GM12878 (cell line): ENCODE results near the gene C1S. TPM values are rescaled to one million over a fixed set of nuclear protein-coding genes. Genes with fewer than 3 reads are reported as not detected.

Experiments
- ATAC-seq: fragments of 200-7000 bp; cut with Tn5 transposase; 3 replicates; pipeline ENCODE4 v1.9.1; 2020; ENCODE audit warnings: mild to moderate bottlenecking, moderate library complexity
- BruUV-seq: library from RNA; stranded (reverse); fragments of 400-500 nt; replicated peaks from 2 replicates; lab custom pipeline; 2021; lab: Mats Ljungman, UMichigan
- CTCF ChIA-PET: fragments of 300-600 bp; sonication (Branson Sonifier 250); formaldehyde crosslinking; extraction: SDS; loops from one replicate; lab custom pipeline; 2021; ENCODE audit warnings: inconsistent platforms; lab: Yijun Ruan, JAX
- POLR2A ChIA-PET: fragments of 350-600 bp; formaldehyde crosslinking; extraction: SDS; loops from one replicate; lab custom pipeline; 2021; ENCODE audit warnings: inconsistent platforms; lab: Charles Lee
- RAD21 ChIA-PET: fragments of 300-600 bp; sonication (Branson Sonifier 250); formaldehyde crosslinking; loops from one replicate; lab custom pipeline; 2023; ENCODE audit warnings: antibody characterized with exemption; ENCODE audit not compliant: unreplicated experiment; lab: Charles Lee
- SMC1A ChIA-PET: fragments of 300-600 bp; sonication (Branson Sonifier 250); formaldehyde crosslinking; loops from one replicate; lab custom pipeline; 2023; ENCODE audit not compliant: unreplicated experiment, uncharacterized antibody; lab: Charles Lee
- DNase-seq: peaks from one replicate; pipeline ENCODE4 v3.0.0-alpha.2; 2011; ENCODE audit warnings: low read depth, low spot score
- FAIRE-seq: peaks from 3 replicates; lab custom pipeline; 2011; peaks lifted over from hg19 to GRCh38; lab: Jason Lieb, UNC
- H2AFZ ChIP-seq: 2 replicates; pipeline ENCODE4 v1.6.0; 2011; ENCODE audit warnings: low read depth, low read length, control low read depth; ENCODE audit not compliant: control insufficient read depth
- H3K27ac ChIP-seq: 2 replicates; pipeline ENCODE4 v1.5.1; 2011; ENCODE audit warnings: control low read depth; ENCODE audit not compliant: control insufficient read depth, insufficient read depth
- H3K27me3 ChIP-seq, 2 experiments: replicated peaks in 1 of 2; 2 replicates each; pipeline versions ENCODE4 v1.6.0 to v1.6.1; 2011; ENCODE audit warnings: low read length in 1 of 2; ENCODE audit not compliant: control insufficient read depth in 2 of 2, insufficient read depth in 2 of 2
- H3K36me3 ChIP-seq, 2 experiments: 2 replicates each; pipeline ENCODE4 v1.5.1; 2011; ENCODE audit warnings: low read length in 1 of 2; ENCODE audit not compliant: control insufficient read depth in 2 of 2, insufficient read depth in 2 of 2
- H3K4me1 ChIP-seq: 2 replicates; pipeline ENCODE4 v1.6.1; 2011; ENCODE audit warnings: mild to moderate bottlenecking, low read length, moderate library complexity, mixed read lengths; ENCODE audit not compliant: control insufficient read depth, insufficient read depth
- H3K4me2 ChIP-seq: 2 replicates; pipeline ENCODE4 v1.6.0; 2011; ENCODE audit warnings: control low read depth; ENCODE audit not compliant: control insufficient read depth, insufficient read depth
- H3K4me3 ChIP-seq: fragments of 200-600 bp; sonication (generic); 2 replicates; pipeline ENCODE4 v1.5.1; 2016
- H3K79me2 ChIP-seq: 2 replicates; pipeline ENCODE4 v1.6.0; 2011; ENCODE audit warnings: low read length; ENCODE audit not compliant: control insufficient read depth, insufficient read depth
- H3K9ac ChIP-seq: 2 replicates; pipeline ENCODE4 v1.8.0; 2011; ENCODE audit warnings: low read length, control low read depth, mixed read lengths; ENCODE audit not compliant: control insufficient read depth, insufficient read depth
- H3K9me3 ChIP-seq: replicated peaks from 3 replicates; pipeline ENCODE4 v1.5.1; 2011; ENCODE audit warnings: mild to moderate bottlenecking, low read length; ENCODE audit not compliant: control insufficient read depth, insufficient read depth
- H4K20me1 ChIP-seq: 2 replicates; pipeline ENCODE4 v1.6.0; 2011; ENCODE audit not compliant: control insufficient read depth, insufficient read depth
- ASH2L ChIP-seq: fragments of 300-600, 200-600 bp; sonication (generic); IDR thresholded peaks from 2 replicates; pipeline ENCODE4 v1.6.1; 2017; ENCODE audit warnings: low read depth, mild to moderate bottlenecking, borderline replicate concordance
- CBX3 ChIP-seq: fragments of 200-600 bp; sonication (generic); IDR thresholded peaks from 2 replicates; pipeline ENCODE4 v1.6.1; 2016; ENCODE audit warnings: low read depth, borderline replicate concordance
- EP300 ChIP-seq, 2 experiments: fragments of 150-350 bp in 1 of 2; IDR thresholded peaks; 2 replicates each; pipeline ENCODE4 v1.6.1; 2011 to 2012; ENCODE audit warnings: low read depth in 2 of 2, low read length in 2 of 2, borderline replicate concordance in 1 of 2, improper control_type of control experiment in 1 of 2, inconsistent platforms in 1 of 2; ENCODE audit not compliant: control insufficient read depth in 1 of 2
- MTA3 ChIP-seq: IDR thresholded peaks from 2 replicates; pipeline ENCODE4 v1.6.1; 2012; ENCODE audit warnings: low read length, inconsistent platforms, borderline replicate concordance
- NFXL1 ChIP-seq: fragments of 450-650 bp; IDR thresholded peaks from 2 replicates; pipeline ENCODE4 v1.6.1; 2017; ENCODE audit warnings: antibody characterized with exemption, mild to moderate bottlenecking, borderline replicate concordance
- POU2F2 ChIP-seq: IDR thresholded peaks from 3 replicates; pipeline ENCODE4 v1.6.1; 2011; ENCODE audit warnings: low read depth, mild to moderate bottlenecking, low read length, borderline replicate concordance
- RELA ChIP-seq: fragments of 450-650 bp; IDR thresholded peaks from 2 replicates; pipeline ENCODE4 v1.8.0; 2014; ENCODE audit warnings: borderline replicate concordance; ENCODE audit not compliant: partially characterized antibody
- RFX5 ChIP-seq: IDR thresholded peaks from 2 replicates; pipeline ENCODE4 v1.6.1; 2011; ENCODE audit warnings: low read depth, low read length, improper control_type of control experiment
- SIX5 ChIP-seq: IDR thresholded peaks from 2 replicates; pipeline ENCODE4 v1.6.1; 2011; ENCODE audit warnings: mild to moderate bottlenecking, low read depth, low read length, moderate library complexity; ENCODE audit not compliant: severe bottlenecking
- SUZ12 ChIP-seq: fragments of 200-600 bp; sonication (generic); IDR thresholded peaks from one replicate; pipeline ENCODE4 v1.6.1; 2018; ENCODE audit warnings: antibody characterized with exemption, mild to moderate bottlenecking; ENCODE audit not compliant: unreplicated experiment
- ZNF384 ChIP-seq: IDR thresholded peaks from 2 replicates; pipeline ENCODE4 v1.6.1; 2012; ENCODE audit warnings: low read depth, mild to moderate bottlenecking, low read length, improper control_type of control experiment, borderline replicate concordance
- ZZZ3 ChIP-seq: IDR thresholded peaks from 2 replicates; pipeline ENCODE4 v1.6.1; 2011; ENCODE audit warnings: low read depth; ENCODE audit not compliant: control insufficient read depth, insufficient read length
- WGBS: methylation state at CpG from one replicate; pipeline ENCODE4 v1.1.6; 2016; ENCODE audit warnings: low lambda C conversion rate; ENCODE audit not compliant: insufficient replicate concordance, insufficient coverage; ENCODE audit errors: missing lambda C conversion rate; 5-methylcytosine and 5-hydroxymethylcytosine counted together
- in situ Hi-C: fragments of 300-500 bp; cut with MboI; formaldehyde crosslinking; loops from 9 replicates; pipeline ENCODE4 v1.14.3; 2018; ENCODE audit warnings: mixed read lengths
- intact Hi-C: fragments of 100-400 bp; cut with micrococcal nuclease; formaldehyde crosslinking; loops from one replicate; pipeline ENCODE4 v1.14.2; 2022; ENCODE audit not compliant: unreplicated experiment
- polyA plus RNA-seq, 11 experiments: library from polyadenylated mRNA; depleted of rRNA in 4 of 11; unstranded in 6 of 11; stranded (reverse) in 5 of 11; fragments of >200 nt; fragmentation: Nextera tagmentation in 4 of 11; fragmentation: Illumina TruSeq in 1 of 11; extraction: Ambion mirVana in 4 of 11; extraction: Trizol in 1 of 11; gene quantifications; 1 replicate in 1 of 11; 2 replicates in 10 of 11; pipeline versions ENCODE4 v1.2.1 to v1.2.3, GENCODE V29; 2011 to 2016; ENCODE audit warnings: inconsistent platforms in 2 of 11, missing spikeins in 2 of 11, low read depth in 1 of 11
- total RNA-seq, 4 experiments: library from RNA; depleted of rRNA in 3 of 4; stranded (reverse); fragments of >200 nt in 3 of 4; fragmentation: Illumina TruSeq in 1 of 4; extraction: Trizol in 1 of 4; gene quantifications; 2 replicates each; pipeline versions ENCODE4 v1.2.1 to v1.2.3, GENCODE V29; 2013 to 2021
- TF ChIP-seq, protein P1 (sequence below): fragments of 150-350 bp; IDR thresholded peaks from 2 replicates; pipeline ENCODE4 v1.6.1; 2014; ENCODE audit warnings: mild to moderate bottlenecking, low read depth, low read length
- TF ChIP-seq, protein P2 (sequence below): IDR thresholded peaks from 2 replicates; pipeline ENCODE4 v1.6.1; 2012; ENCODE audit warnings: low read depth, low read length, improper control_type of control experiment

C1S gene
- total and polyA plus RNA-seq, 10 of the 15 experiments (the other 5 are each of a cell fraction or from before 2014, with no cell fraction given) = 0.10 to 1.4 (median 0.42) TPM

DNA sequence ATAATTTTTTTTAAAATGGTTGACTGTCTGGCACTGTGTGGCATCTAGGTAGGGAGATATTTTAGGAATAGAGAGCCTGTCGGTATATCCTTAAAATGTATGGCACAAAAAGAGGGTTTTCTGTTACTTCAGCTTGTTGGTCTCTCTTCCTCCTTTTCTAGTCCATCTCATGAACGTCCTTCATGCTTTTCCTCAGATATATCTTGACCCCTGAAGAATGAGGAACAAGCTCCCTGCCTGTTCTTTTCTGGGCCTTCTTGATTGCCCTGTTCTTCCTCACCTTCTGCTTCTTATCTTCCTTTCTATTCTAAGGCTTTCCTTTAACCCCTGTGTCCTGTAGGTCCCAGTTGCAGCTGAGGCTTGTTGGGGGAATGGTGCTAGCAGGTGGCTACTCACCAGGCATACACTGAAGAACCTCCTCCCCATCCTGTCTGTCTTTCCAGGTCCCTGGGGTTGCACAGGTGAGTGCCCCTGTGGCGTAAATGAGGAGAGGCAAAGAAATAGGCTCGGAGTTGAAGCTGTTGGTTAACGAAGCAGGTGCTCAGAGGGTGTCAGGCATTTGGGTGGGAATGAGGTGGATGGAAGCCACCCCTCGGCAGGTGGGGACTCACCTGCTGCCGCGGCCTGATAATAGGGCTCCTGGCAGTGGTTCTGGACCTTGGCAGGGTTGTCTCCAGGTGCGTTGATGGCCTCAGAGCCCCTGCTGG is 38.9 kb downstream of the C1S start:
- DNase-seq = no peak

More for the DNA sequence above, 38.9 kb downstream of the C1S start:
- POLR2A ChIA-PET = interaction anchor here (0.6 to 1.1 kb wide), 2 partner anchors 9 to 13 kb away, joined by 3 to 10 read pairs; no protein-coding TSS in a partner anchor
- RAD21 ChIA-PET = no interaction called here
- WGBS = 53% methylated on average over 9 of the region's 9 CpGs
- SMC1A ChIA-PET = interaction anchor here (0.7 kb wide), 1 partner anchor 8 kb away, joined by 4 read pairs; no protein-coding TSS in a partner anchor
- Histone ChIP-seq H3K9ac (no peak overlapping the region), H3K27ac (no peak overlapping the region), H3K27me3 (no peaks in the 10 kb centered on the region), H3K9me3 (no peaks in the 10 kb centered on the region), H3K36me3 (0 out of 4 replicates have a peak, but pooled peaks cover 0 to 3% of the 10 kb centered on the region in 2 experiments), H3K4me2 (no peak overlapping the region), H3K4me3 (no peak overlapping the region), H4K20me1 (no peaks in the 10 kb centered on the region), H2AFZ (no peak overlapping the region), H3K79me2 (no peaks in the 10 kb centered on the region), H3K4me1 (no peaks in the 10 kb centered on the region)
- intact Hi-C loops = no loop called here
- CTCF ChIA-PET = interaction anchor here (1.0 to 1.3 kb wide), 3 partner anchors 8 to 14 kb away, joined by 4 to 5 read pairs (median 4); partner anchors contain the start of gene C1RL
- no peak for ATAC-seq
- no TSS peak for BruUV-seq
- in situ Hi-C loops = no loop called here
- FAIRE-seq = no peak
- TF ChIP-seq NFXL1 = no peak
- no peak for TF ChIP-seq EP300 (IDR thresholded peaks at IDR 0.05; ENCODE audit: borderline replicate concordance in 1 of 2, control insufficient read depth in 1 of 2, low read depth in 2 of 2, low read length in 2 of 2)
- TF ChIP-seq ZZZ3 = no peak
- no peak for TF ChIP-seq MTA3
- TF ChIP-seq RELA = no peak
- TF ChIP-seq SIX5 = no peak
- no peak for TF ChIP-seq POU2F2
- no peak for TF ChIP-seq CBX3
- no peak for TF ChIP-seq ASH2L
- TF ChIP-seq SUZ12 = no peak
- no peak for TF ChIP-seq ZNF384
- TF ChIP-seq, protein P1, sequence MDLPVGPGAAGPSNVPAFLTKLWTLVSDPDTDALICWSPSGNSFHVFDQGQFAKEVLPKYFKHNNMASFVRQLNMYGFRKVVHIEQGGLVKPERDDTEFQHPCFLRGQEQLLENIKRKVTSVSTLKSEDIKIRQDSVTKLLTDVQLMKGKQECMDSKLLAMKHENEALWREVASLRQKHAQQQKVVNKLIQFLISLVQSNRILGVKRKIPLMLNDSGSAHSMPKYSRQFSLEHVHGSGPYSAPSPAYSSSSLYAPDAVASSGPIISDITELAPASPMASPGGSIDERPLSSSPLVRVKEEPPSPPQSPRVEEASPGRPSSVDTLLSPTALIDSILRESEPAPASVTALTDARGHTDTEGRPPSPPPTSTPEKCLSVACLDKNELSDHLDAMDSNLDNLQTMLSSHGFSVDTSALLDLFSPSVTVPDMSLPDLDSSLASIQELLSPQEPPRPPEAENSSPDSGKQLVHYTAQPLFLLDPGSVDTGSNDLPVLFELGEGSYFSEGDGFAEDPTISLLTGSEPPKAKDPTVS = no peak
- no peak for TF ChIP-seq RFX5
- TF ChIP-seq, protein P2, sequence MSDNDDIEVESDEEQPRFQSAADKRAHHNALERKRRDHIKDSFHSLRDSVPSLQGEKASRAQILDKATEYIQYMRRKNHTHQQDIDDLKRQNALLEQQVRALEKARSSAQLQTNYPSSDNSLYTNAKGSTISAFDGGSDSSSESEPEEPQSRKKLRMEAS = no peak
